Smooth muscle cell (in vitro differentiated cells): ENCODE data around the gene TAS2R40. TPM values are rescaled to one million over a fixed set of nuclear protein-coding genes. Genes with fewer than 3 reads are reported as not detected.

Experiments
- DNase-seq: peaks from one replicate; lab custom pipeline; 2025; ENCODE audit not compliant: unreplicated experiment; lab: John Stamatoyannopoulos, UW
- H2AFZ ChIP-seq: fragments of 200-600 bp; sonication (generic); 2 replicates; pipeline ENCODE4 v1.6.0; 2016; ENCODE audit warnings: antibody characterized with exemption, low read depth, mild to moderate bottlenecking
- H3F3A ChIP-seq: fragments of 200-600 bp; sonication (generic); 2 replicates; pipeline ENCODE4 v1.6.0; 2017; ENCODE audit warnings: antibody characterized with exemption, low read depth
- H3K27ac ChIP-seq: fragments of 200-600 bp; sonication (generic); 2 replicates; pipeline ENCODE4 v1.5.1; 2016; ENCODE audit warnings: low read depth, mild to moderate bottlenecking
- H3K27me3 ChIP-seq: fragments of 200-600 bp; sonication (generic); 2 replicates; pipeline ENCODE4 v1.6.1; 2016; ENCODE audit warnings: low read depth, mild to moderate bottlenecking
- H3K36me3 ChIP-seq: fragments of 200-600 bp; sonication (generic); 2 replicates; pipeline ENCODE4 v1.5.1; 2016; ENCODE audit warnings: low read depth
- H3K4me1 ChIP-seq: fragments of 200-600 bp; sonication (generic); 2 replicates; pipeline ENCODE4 v1.5.1; 2016; ENCODE audit warnings: low read depth
- H3K4me2 ChIP-seq: fragments of 200-600 bp; sonication (generic); 2 replicates; pipeline ENCODE4 v1.6.0; 2016; ENCODE audit warnings: mild to moderate bottlenecking
- H3K4me3 ChIP-seq: fragments of 200-600 bp; sonication (generic); 2 replicates; pipeline ENCODE4 v1.5.1; 2016; ENCODE audit warnings: mild to moderate bottlenecking
- H3K79me2 ChIP-seq: fragments of 200-600 bp; sonication (generic); 2 replicates; pipeline ENCODE4 v1.6.0; 2016; ENCODE audit warnings: low read depth, mild to moderate bottlenecking
- H3K9ac ChIP-seq: fragments of 200-600 bp; sonication (generic); 2 replicates; pipeline ENCODE4 v1.6.0; 2016; ENCODE audit warnings: low read depth
- H3K9me3 ChIP-seq: fragments of 200-600 bp; sonication (generic); replicated peaks from 2 replicates; pipeline ENCODE4 v1.5.1; 2016; ENCODE audit warnings: low read depth
- H4K20me1 ChIP-seq: fragments of 200-600 bp; sonication (generic); 2 replicates; pipeline ENCODE4 v1.6.0; 2016; ENCODE audit warnings: low read depth
- CTCF ChIP-seq: fragments of 200-600 bp; sonication (generic); IDR thresholded peaks from 2 replicates; pipeline ENCODE4 v1.5.1; 2017; ENCODE audit warnings: borderline replicate concordance, mild to moderate bottlenecking, antibody characterized with exemption; ENCODE audit not compliant: insufficient read depth, poor library complexity, severe bottlenecking
- WGBS: methylation state at CpG from one replicate; pipeline ENCODE4 v1.1.7; 2016; ENCODE audit warnings: low lambda C conversion rate; 5-methylcytosine and 5-hydroxymethylcytosine counted together
- polyA plus RNA-seq: library from polyadenylated mRNA; unstranded; fragments of >200 nt; fragmentation: Nextera tagmentation; extraction: Ambion mirVana; gene quantifications from 2 replicates; pipeline ENCODE4 v1.2.1, GENCODE V29; 2016
- small RNA-seq: library from RNA; depleted of rRNA; stranded (forward); fragments of <200 nt; gene quantifications from one replicate; pipeline ENCODE3, GENCODE V24; 2014
- total RNA-seq: library from RNA; depleted of rRNA; stranded (reverse); fragments of >200 nt; gene quantifications from 2 replicates; pipeline ENCODE4 v1.2.3, GENCODE V29; 2014

Gene TAS2R40
- total and polyA plus RNA-seq, 2 experiments from 2014 or later = not detected

GRCh38 chr7:143265017-143265693 is 43.3 kb downstream of the TAS2R40 start:
- no peaks in the 10 kb centered on the region for H4K20me1 ChIP-seq
- no peak overlapping the region for H3K4me2 ChIP-seq
- no peaks in the 10 kb centered on the region for H3K27me3 ChIP-seq
- H2AFZ ChIP-seq = no peak overlapping the region
- 91% methylated on average over 15 of the region's 15 CpGs for WGBS
- no peak overlapping the region for H3K9ac ChIP-seq
- H3F3A ChIP-seq = no peaks in the 10 kb centered on the region
- H3K79me2 ChIP-seq = peaks cover 4% of the 10 kb centered on the region
- H3K27ac ChIP-seq = no peak overlapping the region
- no peak overlapping the region for H3K4me3 ChIP-seq
- no peaks in the 10 kb centered on the region for H3K36me3 ChIP-seq
- H3K9me3 ChIP-seq = no peaks in the 10 kb centered on the region
- TF ChIP-seq CTCF = no peak
- no peak for DNase-seq
- no peaks in the 10 kb centered on the region for H3K4me1 ChIP-seq

GRCh38 chr7:143269251-143269650 is 47.4 kb downstream of the TAS2R40 start:
- no peak for DNase-seq
- Histone ChIP-seq H3K79me2 (peaks cover 4% of the 10 kb centered on the region), H3K9ac (no peak overlapping the region), H3K4me1 (no peaks in the 10 kb centered on the region), H3F3A (no peaks in the 10 kb centered on the region), H4K20me1 (no peaks in the 10 kb centered on the region), H3K9me3 (no peaks in the 10 kb centered on the region), H2AFZ (no peak overlapping the region), H3K4me3 (no peak overlapping the region), H3K36me3 (no peaks in the 10 kb centered on the region), H3K27ac (no peak overlapping the region), H3K27me3 (no peaks in the 10 kb centered on the region), H3K4me2 (no peak overlapping the region)
- no peak for TF ChIP-seq CTCF
- 84% methylated on average over 5 of the region's 5 CpGs for WGBS

GRCh38 chr7:143271240-143271639 is 49.4 kb downstream of the TAS2R40 start:
- H2AFZ ChIP-seq = no peak overlapping the region
- H3K4me2 ChIP-seq = no peak overlapping the region
- no peaks in the 10 kb centered on the region for H3K4me1 ChIP-seq
- no peak overlapping the region for H3K9ac ChIP-seq
- no peaks in the 10 kb centered on the region for H3F3A ChIP-seq
- H3K79me2 ChIP-seq = no peaks in the 10 kb centered on the region
- no peaks in the 10 kb centered on the region for H3K27me3 ChIP-seq
- TF ChIP-seq CTCF = no peak
- H3K27ac ChIP-seq = no peak overlapping the region
- H3K36me3 ChIP-seq = no peaks in the 10 kb centered on the region
- H3K4me3 ChIP-seq = no peak overlapping the region
- no peaks in the 10 kb centered on the region for H3K9me3 ChIP-seq
- 89% methylated on average over 1 of the region's 1 CpG for WGBS
- H4K20me1 ChIP-seq = no peaks in the 10 kb centered on the region
- DNase-seq = no peak

Small RNA genes within 50 kb of the gene (small RNA-seq; reads per million reads assigned to genes)
- gene AC073342.3 = not detected

Other genes with a start within 250 kb of the TAS2R40 start
- gene OR9A2, start 194.9 kb upstream of the TAS2R40 start, total RNA-seq = 0.45 and 0.72 TPM in 2 replicates
- gene OR9A2, start 194.9 kb upstream of the TAS2R40 start, polyA plus RNA-seq = not detected in 2 replicates
- gene OR6V1, start 169.7 kb upstream of the TAS2R40 start, total RNA-seq = not detected in 2 replicates
- gene OR6V1, start 169.7 kb upstream of the TAS2R40 start, polyA plus RNA-seq = 0.40 TPM in 1 of 2 replicates, not detected in the other
- gene PIP, start 90.0 kb upstream of the TAS2R40 start, total RNA-seq = not detected in 2 replicates
- gene PIP, start 90.0 kb upstream of the TAS2R40 start, polyA plus RNA-seq = not detected in 2 replicates
- not detected in 2 replicates for gene TAS2R39, start 38.6 kb upstream of the TAS2R40 start, total RNA-seq
- gene TAS2R39, start 38.6 kb upstream of the TAS2R40 start, polyA plus RNA-seq = not detected in 2 replicates
- 102 and 158 TPM in 2 replicates for gene GSTK1, start 41.4 kb downstream of the TAS2R40 start, total RNA-seq
- gene GSTK1, start 41.4 kb downstream of the TAS2R40 start, polyA plus RNA-seq = 105 and 136 TPM in 2 replicates
- 0.99 and 9.1 TPM in 2 replicates for gene TMEM139, start 62.9 kb downstream of the TAS2R40 start, total RNA-seq
- gene TMEM139, start 62.9 kb downstream of the TAS2R40 start, polyA plus RNA-seq = 0.93 and 4.0 TPM in 2 replicates
- 13.4 and 22.0 TPM in 2 replicates for gene CASP2, start 66.3 kb downstream of the TAS2R40 start, total RNA-seq
- 8.1 and 10.7 TPM in 2 replicates for gene CASP2, start 66.3 kb downstream of the TAS2R40 start, polyA plus RNA-seq
- not detected in 2 replicates for gene CLCN1, start 94.1 kb downstream of the TAS2R40 start, total RNA-seq
- gene CLCN1, start 94.1 kb downstream of the TAS2R40 start, polyA plus RNA-seq = not detected in 2 replicates
- gene FAM131B, start 140.7 kb downstream of the TAS2R40 start, total RNA-seq = 0.09 and 0.31 TPM in 2 replicates
- gene FAM131B, start 140.7 kb downstream of the TAS2R40 start, polyA plus RNA-seq = 0.03 TPM in 1 of 2 replicates, not detected in the other
- gene ZYX, start 159.3 kb downstream of the TAS2R40 start, total RNA-seq = 52.2 and 71.1 TPM in 2 replicates
- 322 and 354 TPM in 2 replicates for gene ZYX, start 159.3 kb downstream of the TAS2R40 start, polyA plus RNA-seq
- 4.3 and 19.1 TPM in 2 replicates for gene EPHA1, start 186.8 kb downstream of the TAS2R40 start, total RNA-seq
- gene EPHA1, start 186.8 kb downstream of the TAS2R40 start, polyA plus RNA-seq = 8.7 and 23.6 TPM in 2 replicates
- gene TAS2R60, start 221.4 kb downstream of the TAS2R40 start, total RNA-seq = not detected in 2 replicates
- not detected in 2 replicates for gene TAS2R60, start 221.4 kb downstream of the TAS2R40 start, polyA plus RNA-seq